Measurements from ENCODE around the gene LCN15.

LCN15 gene

DNA sequence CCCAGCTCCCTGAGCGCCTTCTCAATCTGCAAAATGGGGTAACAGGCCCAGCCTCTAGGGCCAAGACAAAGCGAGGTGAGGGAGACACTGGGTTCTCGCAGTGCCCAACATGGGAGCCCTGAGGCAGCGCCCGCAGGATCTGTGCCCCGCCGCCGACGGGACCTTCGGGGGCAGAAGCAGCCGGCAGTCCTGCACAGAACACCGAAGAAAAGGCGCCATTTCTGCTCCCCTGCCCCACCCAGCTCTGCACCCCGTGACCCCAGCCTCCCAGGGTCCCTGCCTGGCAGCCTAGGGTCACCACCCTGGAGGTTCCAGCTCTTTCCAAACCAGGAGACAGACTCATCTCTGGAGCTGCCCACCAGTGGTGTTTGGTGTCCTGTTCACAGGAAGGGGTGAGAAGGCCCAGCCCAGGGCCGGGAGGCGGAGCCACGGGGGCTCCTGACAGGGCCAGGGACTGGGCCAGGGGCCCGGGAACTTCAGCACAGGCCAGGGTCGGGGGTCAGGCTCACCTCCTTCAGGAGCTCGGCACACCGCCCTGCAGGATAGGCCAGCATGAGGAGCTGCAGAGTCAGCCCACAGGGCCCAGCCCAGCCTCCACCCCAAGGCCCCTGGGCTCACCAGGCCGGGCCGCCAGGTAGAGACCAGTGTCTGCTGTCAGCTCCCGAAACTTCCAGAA lies 9.6 kb downstream of the LCN15 start:
- no peak for DNase-seq

DNA sequence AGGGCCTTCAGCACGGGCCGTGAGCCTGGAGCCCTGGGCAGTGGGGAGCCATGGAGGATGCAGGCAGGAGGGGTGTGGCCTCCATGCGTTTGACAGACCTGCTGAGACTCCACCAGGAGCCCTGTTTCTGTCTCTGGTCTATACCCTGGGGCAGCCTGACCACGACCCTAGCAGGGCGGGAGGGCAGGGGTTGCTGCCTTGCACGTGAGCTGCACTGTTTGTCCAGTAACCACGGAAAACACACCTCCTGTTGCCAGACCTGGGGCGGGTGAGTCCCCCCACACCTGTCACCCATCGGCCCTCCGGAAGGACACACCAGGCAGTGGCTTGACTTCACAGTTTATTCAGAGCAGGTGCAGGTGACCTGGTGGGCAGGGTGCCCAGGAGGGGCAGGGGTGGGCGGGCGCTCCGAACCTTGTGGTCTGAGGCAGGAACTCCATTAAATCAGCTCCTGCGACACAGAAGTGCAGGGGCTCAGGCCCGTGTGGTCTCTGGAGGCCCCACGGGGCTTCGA lies 10.2 kb downstream of the LCN15 start:
- no peak for DNase-seq

DNA sequence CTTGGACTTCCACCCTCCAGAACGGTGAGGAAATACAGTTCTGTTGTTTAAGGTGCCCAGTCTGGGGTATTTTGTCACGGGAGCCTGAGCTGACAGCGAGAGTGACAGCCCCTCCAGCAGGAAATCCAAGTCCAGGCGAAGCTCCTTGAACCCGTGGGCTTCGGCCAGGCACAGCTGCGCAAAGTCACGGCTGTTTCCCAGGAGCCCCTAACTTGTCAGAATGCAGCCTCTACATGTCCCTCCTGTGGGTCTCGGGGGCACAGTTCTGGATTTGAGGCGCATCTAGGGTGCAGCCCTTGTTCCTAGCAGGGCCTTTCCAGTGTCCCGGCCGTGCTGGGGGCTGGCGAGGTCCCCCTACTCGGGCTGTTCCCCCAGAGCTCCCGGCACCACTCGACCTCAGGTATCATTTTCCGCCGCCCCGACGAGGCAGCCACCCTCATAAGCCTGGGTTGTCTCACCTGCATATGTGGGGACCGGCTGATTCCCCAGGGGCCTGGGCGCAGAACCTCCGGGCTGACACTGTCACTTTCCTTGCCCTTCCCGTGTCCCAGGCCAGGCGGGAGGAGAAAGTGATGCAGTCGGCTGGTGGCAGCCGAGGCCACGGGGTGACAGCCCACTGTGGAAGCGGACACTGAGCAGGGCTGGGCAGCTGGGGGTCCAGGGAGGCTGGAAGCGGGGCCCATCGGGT lies 10.8 kb downstream of the LCN15 start:
- DNase-seq: no peak

DNA sequence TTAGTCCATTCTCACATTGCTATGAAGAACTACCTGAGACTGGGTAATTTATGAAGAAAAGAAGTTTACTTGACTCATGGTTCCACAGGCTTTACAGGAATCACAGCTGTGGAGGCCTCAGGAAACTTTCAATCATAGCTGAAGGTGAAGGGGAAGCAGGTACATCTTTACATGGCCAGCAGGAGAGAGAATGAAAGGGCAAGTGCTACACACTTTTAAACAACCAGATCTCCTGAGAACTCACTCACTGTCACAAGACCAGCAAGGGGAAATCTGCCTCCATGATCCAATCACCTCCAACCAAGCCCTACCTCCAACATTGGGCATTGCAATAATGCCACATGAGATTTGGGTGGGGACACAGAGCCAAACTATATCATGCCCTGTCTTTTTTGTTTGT lies 12.5 kb downstream of the LCN15 start:
- DNase-seq: no peak

DNA sequence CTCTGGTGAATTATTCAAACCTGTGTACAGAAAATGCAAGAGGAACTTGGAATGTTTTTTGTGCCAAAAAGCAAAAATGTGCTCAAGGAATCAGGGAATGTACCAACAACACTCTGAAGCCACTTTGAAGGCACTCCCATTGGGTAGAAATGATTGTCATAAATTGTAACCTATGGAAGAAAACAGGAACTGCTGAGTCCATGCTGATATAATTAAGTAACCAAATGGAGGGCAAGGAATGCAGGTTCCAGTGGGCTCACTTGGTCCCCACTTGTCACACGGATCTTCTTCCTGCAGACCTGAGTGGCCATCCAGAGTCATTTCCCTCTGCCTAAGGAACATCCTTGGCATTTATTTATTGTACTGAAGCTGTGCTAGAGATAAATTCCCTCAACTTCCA lies 13.1 kb downstream of the LCN15 start:
- DNase-seq: no peak

DNA sequence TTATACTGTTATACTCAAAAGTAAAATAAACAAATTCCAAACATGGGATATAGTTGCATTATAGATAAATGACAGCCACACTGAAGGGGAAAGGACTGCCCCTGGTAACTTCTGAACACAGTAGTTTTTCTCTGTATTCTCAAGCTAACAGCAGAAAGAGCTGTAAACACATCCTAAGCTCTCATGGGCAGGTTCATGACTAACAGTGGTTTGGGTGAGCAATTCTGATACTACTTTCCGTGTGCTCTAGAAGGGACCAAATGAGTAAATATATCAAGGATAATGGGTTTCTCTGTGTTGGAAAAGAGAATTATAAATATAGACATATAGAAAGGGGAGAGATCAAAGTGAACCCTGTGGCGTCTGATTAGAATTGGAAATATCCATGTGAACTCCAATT lies 13.8 kb downstream of the LCN15 start:
- DNase-seq: no peak

DNA sequence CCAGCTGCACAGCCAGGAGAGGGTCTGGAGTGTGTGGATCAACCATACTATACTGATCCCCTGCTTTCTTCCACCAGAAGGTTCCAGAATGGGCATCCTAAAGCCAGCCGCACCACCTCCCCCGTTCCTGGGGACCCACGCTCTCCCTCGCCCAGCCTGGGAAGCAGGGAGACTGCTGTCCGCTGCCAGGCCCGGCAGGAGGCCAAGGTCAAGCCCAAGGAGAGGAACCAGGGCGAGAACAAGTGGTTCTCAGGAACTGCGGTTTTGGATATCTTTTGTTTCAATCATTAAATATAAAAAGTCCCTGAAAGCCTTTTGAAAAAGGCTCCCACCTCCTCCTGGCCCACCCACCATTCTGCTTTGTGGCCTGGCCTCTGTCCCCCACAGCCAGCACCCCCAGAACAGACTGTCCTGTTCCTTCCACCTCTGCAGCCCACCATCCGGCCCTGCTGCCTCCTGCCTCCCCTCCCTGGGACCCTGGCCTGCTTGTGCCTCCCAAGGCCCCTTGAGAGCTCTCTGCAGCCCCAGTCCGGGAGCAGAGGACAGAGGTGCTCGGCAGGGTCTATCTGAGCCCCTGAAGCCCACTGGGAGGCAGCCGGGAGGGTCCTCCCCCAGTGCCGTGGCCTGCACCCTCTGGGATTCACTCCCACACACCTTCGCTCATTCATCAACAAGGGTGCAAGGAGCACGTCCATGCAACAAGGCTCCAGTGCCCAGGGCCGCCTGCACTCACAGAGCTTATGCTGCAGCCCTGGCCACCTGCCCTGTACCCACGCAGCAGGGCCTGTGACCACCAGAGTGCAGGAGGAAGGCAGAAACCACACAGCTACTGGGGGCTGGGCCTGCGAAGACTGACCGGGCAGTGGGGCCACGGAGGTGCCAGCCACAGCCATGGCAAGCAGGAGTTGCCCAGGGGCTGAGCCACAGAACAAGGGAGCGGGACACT lies 15.4 kb downstream of the LCN15 start:
- no peak for DNase-seq

DNA sequence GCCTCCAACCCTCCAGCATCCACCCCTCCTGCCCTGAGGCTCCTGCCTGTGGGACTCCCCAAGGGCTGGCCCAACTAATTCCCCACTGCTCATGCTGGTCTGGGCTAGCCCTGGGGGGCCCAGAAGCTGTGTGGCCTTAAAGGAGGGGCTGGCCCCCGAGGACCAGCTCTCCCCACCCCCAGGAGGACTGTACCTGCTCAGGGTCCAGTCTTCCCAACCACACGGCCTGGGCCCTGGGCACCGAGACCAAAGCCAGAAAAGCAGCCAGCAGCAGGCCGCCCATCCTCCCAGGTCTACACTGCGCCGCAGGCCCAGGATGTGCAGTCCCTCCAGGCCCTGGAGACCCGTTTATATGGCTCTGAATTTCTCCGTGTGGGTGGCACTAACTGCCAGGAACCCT lies 16.1 kb downstream of the LCN15 start, which contains the start of gene LCN6:
Gene LCN6, minus strand, starts transcription at position 325 of the 400 bp plus-strand sequence. Its CDS starts 42 bp downstream, at position 283.
- DNase-seq: no peak

DNA sequence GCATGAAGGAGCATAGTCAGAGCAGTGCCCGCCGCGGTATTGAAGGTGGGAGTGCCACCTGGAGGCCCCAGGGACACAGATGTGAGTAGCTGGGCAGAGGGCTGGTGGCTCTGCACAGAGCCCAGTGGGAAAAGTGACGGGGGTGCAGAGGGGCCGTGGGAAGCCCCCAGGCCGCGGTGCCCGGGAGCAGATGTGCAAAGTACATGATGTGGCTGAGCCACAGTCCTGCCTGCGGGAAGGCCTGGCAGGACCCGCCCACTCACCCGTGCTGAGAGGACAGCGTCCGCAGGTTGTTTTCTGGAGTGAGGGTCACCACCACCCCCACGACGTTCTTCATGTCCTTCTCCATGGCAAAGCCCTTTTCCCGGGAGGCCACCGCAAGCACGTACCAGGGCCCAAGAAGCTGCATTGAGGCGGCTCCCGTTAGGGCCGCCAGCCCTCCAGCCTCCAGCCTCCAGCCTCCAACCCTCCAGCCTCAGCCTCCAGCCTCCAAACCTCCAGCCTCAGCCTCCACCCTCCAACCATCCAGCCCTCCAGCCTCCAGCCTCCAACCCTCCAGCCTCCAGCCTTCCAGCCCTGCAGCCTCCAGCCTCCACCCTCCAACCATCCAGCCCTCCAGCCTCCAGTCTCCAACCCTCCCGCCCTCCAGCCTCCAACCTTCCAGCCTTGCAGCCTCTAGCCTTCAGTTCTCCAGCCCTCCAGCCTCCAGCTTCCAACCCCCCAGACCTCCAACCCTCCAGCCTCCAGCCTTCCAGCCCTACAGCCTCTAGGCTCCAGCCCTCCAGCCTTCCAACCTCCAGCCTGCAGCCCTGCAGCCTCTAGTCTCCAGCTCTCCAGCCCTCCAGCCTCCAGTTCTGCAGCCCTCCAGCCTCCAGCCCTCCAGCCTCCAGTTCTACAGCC lies 16.9 kb downstream of the LCN15 start:
- DNase-seq: no peak

DNA sequence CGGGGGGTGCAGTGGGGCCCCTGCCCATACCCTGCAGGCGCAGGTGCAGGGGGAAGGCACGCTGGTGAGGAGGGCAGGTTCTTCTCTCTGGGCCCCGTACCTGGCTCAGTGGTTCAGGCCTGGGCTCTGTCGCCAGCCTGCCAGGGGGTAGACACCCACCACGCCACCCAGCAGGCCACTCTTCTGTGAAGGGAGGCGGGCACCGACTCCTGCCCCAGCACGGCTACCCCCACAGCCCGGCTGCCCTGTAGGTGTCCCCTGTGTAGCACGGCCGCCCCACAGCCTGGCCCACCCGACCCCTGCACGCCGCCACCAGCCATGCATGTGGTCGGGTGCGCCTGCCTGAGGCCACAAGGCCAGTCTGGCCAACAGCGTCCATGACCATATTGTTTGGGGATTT lies 17.7 kb downstream of the LCN15 start:
- DNase-seq: no peak

DNA sequence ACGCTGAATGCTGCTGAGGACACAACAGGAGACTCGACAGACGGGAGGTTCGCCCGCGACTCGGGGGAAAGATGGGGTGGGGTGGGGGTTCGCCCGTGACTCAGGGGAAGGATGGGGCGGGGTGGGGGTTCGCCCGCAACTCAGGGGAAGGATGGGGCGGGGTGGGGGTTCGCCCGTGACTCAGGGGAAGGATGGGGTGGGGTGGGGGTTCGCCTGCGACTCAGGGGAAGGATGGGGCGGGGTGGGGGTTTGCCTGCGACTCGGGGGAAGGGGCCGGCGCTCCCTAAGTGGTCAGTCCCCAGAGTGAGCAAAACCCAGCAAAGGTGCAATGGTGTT lies 18.2 kb downstream of the LCN15 start:
- no peak for DNase-seq

DNA sequence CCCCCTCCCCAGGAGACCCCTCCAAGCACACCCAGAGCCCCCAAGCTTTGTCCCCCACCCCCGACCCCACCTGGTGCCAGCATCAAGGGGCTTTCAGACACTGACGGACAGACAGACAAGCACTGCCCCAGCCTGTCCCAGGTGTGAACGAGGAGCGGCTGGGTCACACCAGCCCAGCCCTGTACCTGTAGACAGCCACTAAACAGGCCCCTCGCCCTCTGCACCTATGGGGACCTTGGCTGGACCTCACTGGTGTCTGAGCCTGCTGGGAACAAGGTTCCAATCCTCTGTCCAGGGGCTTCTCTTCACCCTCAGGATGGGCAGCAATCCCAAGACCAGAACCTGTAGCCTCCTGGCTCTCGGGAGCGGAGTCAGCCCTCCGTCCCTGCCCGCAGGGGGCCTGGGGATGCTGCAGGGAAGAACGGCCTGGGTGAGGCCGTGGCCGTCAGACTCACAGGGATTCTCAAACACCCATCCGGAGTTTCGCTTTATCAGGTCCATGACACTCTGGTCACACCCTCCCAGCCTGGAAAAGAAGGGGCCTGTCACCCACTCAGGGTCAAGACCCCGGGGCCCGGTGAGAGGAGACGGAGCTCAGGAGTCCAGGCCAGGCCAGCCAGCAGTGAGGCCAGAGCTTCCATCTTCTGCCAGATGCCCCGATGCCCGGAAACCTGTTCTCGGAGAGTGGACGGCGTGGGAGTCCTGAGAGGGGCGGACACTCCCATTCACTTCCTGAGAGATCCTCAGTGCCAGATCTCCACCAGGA lies 18.7 kb downstream of the LCN15 start:
- DNase-seq: no peak

DNA sequence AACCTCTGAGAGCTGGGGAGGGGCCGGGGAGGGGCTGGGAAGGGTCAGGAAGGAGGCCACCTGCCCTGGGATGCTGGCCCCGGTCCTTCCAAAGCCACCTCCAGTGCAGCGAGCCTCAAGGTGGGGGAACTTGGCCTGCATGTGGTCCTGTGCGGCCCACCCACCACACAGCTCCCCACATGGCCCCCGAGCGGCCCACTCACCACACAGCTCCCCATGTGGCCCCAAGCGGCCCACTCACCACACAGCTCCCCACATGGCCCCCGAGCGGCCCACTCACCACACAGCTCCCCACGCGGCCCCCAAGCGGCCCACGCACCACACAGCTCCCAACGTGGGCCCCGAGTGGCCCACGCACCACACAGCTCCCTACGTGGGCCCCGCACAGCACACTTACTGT lies 19.5 kb downstream of the LCN15 start:
- no peak for DNase-seq

DNA sequence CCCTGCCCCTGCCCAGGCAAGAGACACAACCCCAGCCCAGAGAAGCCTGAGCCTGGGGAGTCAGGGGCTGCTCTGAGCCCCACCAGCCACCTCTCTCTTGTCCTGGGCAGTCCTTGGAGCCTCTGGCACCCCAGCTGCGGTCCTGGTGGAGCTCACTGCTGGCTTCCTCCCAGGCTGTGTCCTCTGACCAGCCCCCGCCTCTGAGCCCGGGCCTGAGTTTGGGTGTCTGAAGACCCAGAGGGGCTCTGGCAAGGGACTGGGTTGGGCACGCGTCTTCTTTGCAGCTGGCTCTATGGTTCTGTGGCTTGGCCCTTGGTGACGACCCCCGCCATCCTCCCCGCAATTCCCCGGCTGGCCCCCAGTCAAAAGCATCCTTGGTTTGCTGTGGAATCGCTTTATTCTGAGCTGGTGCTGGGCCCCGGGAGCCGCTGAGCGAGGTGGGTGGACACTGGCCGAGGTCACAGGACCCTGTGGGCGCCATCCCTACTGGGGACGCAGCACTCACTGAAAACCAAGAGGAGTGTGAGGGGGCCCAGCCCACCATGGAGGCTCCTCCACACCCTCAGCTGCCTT lies 20.6 kb downstream of the LCN15 start:
- DNase-seq: no peak

DNA sequence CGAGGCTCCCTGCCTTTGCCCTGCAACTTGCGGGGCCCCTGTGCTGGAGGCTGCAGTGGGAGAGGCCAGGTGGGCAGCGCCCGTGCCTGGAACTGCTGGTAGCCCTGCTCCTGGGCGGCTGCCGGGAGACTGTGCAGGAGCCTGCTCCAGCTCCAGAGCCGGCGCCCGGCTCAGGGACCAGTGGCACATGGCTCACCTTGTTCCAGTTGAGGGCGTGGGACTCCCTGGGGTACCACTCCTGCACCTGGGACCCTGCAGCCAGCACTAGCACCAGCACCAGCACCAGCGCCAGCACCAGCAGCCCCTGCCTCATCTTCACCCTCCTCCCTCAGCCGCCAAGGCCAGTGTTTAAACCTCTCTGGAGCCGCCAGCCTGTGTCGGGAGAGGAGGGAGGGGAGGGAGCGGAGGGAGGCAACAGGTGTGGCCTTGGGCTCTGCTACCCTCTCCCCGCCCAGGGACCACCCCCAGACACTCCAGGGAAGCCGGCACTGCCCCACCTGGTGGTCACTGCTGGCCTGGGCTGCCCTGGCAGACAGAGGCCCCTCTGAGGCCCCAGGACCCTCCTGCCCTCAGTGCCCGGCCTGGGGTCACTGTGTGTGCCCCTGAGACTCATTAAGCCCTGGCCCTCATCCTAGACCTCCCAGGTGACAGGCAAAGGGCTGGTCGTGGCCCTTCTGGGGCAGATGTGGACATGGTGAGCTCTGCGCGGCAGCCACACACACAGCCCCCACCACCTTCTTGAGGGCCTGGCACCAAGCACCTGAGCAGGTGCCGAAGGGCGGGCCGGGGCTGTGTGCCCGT lies 21.5 kb downstream of the LCN15 start, which contains the start of gene LCN10:
Gene LCN10, minus strand, starts transcription at position 350 of the 801 bp plus-strand sequence. Its CDS starts 37 bp downstream, at position 313.
- DNase-seq: no peak

DNA sequence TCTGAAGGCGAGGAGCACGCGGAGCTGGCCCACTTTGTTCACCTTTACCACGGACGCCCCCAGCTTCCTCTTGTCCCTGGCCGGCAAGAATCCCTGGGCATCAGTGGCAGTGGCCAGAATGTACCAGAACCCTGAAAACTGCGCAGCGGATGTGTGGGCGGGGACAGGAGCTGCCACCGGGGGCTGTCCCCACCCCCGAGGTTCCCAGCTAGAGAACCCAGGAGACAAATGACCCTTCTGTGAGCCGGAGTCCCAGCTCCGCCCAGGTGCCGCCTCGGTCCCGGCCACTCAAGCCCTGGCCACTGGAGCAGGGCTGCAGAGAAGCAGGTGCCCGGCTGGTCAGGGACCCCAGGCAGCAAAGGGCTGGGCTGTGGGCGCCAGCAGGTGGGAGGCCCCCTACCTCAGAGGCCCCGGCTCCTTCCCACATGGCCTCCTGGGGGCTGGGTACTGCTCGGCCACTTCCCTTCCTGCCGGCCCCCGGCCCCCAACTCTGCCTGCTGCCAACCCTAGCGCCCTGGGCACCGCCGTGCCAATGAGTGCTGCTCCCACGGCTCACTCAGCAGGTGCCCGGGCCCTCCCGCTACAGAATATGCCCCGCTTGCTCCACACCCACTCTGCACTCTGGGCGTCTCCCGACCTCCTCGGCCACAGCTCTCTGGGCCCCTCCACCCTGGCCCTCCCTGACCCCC lies 22.3 kb downstream of the LCN15 start:
- no peak for DNase-seq

DNA sequence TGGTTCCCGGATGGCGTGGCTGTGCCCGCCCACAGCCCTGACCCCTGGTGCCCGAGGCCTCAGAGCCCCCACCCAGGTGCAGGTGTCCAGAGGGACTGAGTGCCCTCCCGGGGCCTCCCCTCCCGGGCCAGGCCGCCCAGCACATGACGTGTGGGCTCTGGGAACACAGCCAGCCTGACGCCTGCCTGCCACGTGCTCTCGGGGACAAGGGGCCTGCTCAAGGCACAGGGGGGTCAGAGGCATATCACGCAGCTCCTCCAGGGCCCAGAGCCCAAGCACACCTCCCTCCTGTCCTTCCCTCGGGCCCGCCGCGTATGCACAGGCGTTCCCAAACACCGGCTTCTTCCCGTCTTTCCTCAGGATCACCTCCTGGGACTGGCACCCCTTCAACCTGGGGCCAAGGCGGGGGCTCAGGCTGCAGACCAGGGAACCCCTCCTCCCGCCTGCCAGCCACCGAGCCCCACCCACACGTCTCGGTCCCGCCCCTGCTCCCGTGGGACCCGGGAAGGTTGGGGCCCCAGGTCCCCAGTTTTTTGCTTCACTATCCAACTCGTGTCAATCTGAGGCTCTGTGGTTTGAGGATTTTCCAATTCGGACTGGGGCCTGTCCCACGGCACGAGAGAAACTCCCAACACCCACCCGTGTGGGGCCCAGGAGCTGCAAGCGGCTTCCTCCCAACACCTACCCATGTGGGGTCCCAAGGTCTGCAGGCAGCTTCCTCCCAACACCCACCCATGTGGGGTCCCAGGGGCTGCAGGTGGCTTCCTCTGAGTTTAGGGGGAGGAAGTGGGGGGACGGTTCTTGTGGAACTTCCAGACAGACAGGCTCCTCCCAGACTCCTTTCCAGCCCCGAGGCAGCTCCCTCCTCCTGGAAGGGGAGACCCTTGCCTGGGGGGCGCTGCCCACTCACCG lies 23.1 kb downstream of the LCN15 start:
- DNase-seq: no peak

DNA sequence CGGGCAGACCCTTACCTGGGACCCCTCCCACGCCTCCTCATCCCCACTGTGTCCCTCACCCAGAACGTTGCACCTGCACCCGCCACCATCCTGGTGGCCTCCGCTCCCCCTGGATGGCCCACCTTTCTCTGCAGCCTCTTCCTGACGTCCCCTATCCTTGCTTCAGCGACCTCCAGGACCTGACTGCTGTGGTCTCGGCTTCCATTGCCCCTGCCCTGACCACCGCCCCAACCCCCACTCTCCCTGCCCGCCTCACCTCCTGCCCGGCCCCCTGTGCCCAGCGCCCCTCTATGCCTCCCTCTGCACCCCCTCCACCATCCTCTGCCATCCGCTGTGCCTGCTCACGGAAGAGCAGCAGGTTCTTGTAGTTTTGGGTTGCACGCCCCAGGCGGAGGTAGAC lies 23.8 kb downstream of the LCN15 start:
- DNase-seq: no peak

DNA sequence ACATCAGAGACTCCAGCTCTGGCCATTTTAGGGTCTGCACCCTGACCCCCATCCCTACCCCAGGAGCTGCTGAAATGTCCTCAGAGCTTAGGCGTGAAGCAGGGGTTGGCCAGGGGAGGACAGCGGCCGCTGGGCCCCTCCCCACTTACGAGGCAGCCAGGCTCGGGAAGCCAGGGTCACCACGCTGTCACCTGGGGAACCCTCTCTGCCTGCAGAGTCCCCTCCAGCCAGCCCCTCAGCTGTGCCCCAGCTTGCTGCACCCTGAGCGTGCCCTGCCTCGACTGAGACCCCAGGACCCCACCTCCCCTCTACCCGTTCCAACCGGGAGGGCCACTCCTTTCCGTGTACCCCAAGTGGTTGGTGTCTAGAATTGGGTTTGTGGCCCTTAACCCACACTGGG lies 24.2 kb downstream of the LCN15 start:
- DNase-seq: no peak

All from activated effector memory CD4-positive, alpha-beta T cell treated with Interleukin-2 at 50 U/mL for 16 hours (primary cell).